SK-N-SH treated with all-trans-retinoic acid at 6 μM for 48 hours (cell line): Measurements from ENCODE around the gene MED27.

Experiments used
- ATAC-seq: fragments of 200-7000 bp; cut with Tn5 transposase; 3 replicates; pipeline ENCODE4 v1.9.1; 2020; ENCODE audit warnings: mild to moderate bottlenecking, moderate library complexity
- ARNTL ChIP-seq: fragments of 450-650 bp; formaldehyde crosslinking; IDR thresholded peaks from 2 replicates; pipeline ENCODE4 v1.5.0; 2020; ENCODE audit warnings: low read depth, mild to moderate bottlenecking, moderate library complexity, borderline replicate concordance
- BACH2 ChIP-seq: fragments of 250-450 bp; sonication (Bioruptor Pico); IDR thresholded peaks from 2 replicates; pipeline ENCODE4 v1.9.0; 2021; ENCODE audit warnings: mild to moderate bottlenecking, borderline replicate concordance
- CREB5 ChIP-seq: fragments of 250-450 bp; sonication (Bioruptor Pico); IDR thresholded peaks from 2 replicates; pipeline ENCODE4 v1.5.1; 2020; ENCODE audit warnings: low read depth, mild to moderate bottlenecking, moderate library complexity
- CSDC2 ChIP-seq: fragments of 250-450 bp; sonication (Bioruptor Pico); IDR thresholded peaks from 2 replicates; pipeline ENCODE4 v1.5.0; 2020; ENCODE audit warnings: mild to moderate bottlenecking, moderate library complexity
- ESRRG ChIP-seq: fragments of 250-450 bp; sonication (Bioruptor Pico); IDR thresholded peaks from 2 replicates; pipeline ENCODE4 v1.6.1; 2021; ENCODE audit warnings: mild to moderate bottlenecking
- ISL1 ChIP-seq: fragments of 250-450 bp; sonication (Bioruptor Pico); IDR thresholded peaks from 2 replicates; pipeline ENCODE4 v2.1.2; 2022; ENCODE audit warnings: mild to moderate bottlenecking, moderate library complexity
- OSR1 ChIP-seq: fragments of 250-450 bp; sonication (Bioruptor Pico); IDR thresholded peaks from 2 replicates; pipeline ENCODE4 v1.8.0; 2022; ENCODE audit warnings: moderate library complexity, mild to moderate bottlenecking, inconsistent platforms
- POU6F1 ChIP-seq: fragments of 250-450 bp; sonication (Bioruptor Pico); IDR thresholded peaks from 2 replicates; pipeline ENCODE4 v1.8.0; 2021; ENCODE audit warnings: low read depth, mild to moderate bottlenecking, moderate library complexity, borderline replicate concordance
- PPARA ChIP-seq: fragments of 250-450 bp; sonication (Bioruptor Pico); IDR thresholded peaks from 2 replicates; pipeline ENCODE4 v1.5.0; 2020; ENCODE audit warnings: mild to moderate bottlenecking, borderline replicate concordance
- SNAI2 ChIP-seq: fragments of 250-450 bp; sonication (Bioruptor Pico); IDR thresholded peaks from 2 replicates; pipeline ENCODE4 v1.5.0; 2020; ENCODE audit warnings: mild to moderate bottlenecking, moderate library complexity
- TCF4 ChIP-seq: fragments of 250-450 bp; sonication (Bioruptor Pico); IDR thresholded peaks from 2 replicates; pipeline ENCODE4 v1.8.0; 2021; ENCODE audit warnings: mild to moderate bottlenecking, moderate library complexity, borderline replicate concordance
- ZC3H10 ChIP-seq: fragments of 250-450 bp; sonication (Bioruptor Pico); IDR thresholded peaks from 2 replicates; pipeline ENCODE4 v1.5.1; 2021; ENCODE audit warnings: mild to moderate bottlenecking, moderate library complexity
- ZFP3 ChIP-seq: fragments of 250-450 bp; sonication (Bioruptor Pico); IDR thresholded peaks from 2 replicates; pipeline ENCODE4 v1.5.0; 2020; ENCODE audit warnings: mild to moderate bottlenecking, moderate library complexity
- ZFP30 ChIP-seq: fragments of 450-650 bp; formaldehyde crosslinking; IDR thresholded peaks from 2 replicates; pipeline ENCODE4 v1.5.0; 2022; ENCODE audit warnings: mild to moderate bottlenecking, moderate library complexity
- ZNF565 ChIP-seq: fragments of 450-650 bp; formaldehyde crosslinking; conservative IDR thresholded peaks from 2 replicates; pipeline ENCODE4 v1.5.0; 2020; ENCODE audit warnings: low read depth, mild to moderate bottlenecking, moderate library complexity
- TF ChIP-seq, protein P1 (sequence below): fragments of 250-450 bp; sonication (Bioruptor Pico); IDR thresholded peaks from 2 replicates; pipeline ENCODE4 v1.8.0; 2020; ENCODE audit warnings: mild to moderate bottlenecking, moderate library complexity, borderline replicate concordance
- TF ChIP-seq, protein P2 (sequence below): fragments of 250-450 bp; sonication (Bioruptor Pico); IDR thresholded peaks from 2 replicates; pipeline ENCODE4 v1.5.1; 2021; ENCODE audit warnings: mild to moderate bottlenecking, moderate library complexity
- TF ChIP-seq, protein P3 (sequence below): fragments of 250-450 bp; sonication (Bioruptor Pico); IDR thresholded peaks from 2 replicates; pipeline ENCODE4 v1.5.0; 2020; ENCODE audit warnings: mild to moderate bottlenecking, moderate library complexity

MED27 gene

DNA sequence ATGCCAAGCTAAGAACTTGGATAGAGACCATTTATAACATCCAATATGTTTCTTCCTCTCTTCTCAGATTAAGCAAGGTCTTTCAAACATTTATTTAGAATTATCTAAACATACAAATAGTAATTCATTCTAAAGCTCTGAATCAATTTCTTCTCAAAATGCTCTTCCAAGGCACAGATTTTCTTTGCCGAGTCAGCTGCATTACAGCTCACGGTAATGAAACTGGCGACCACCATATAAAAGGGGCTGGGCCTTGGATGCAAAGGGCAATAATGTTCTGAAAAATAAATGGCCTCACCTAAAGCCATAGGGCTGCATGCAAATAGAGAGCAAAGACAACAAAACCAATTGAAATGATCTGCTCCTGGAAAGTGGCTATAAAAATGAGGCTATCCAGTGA, 63.8 kb downstream of the MED27 start:
- ATAC-seq: no peak
- TF ChIP-seq CREB5 (CRISPR knock-in tag): no peak
- TF ChIP-seq ARNTL (CRISPR knock-in tag): no peak
- TF ChIP-seq ISL1 (CRISPR knock-in tag): no peak
- TF ChIP-seq, protein P1, sequence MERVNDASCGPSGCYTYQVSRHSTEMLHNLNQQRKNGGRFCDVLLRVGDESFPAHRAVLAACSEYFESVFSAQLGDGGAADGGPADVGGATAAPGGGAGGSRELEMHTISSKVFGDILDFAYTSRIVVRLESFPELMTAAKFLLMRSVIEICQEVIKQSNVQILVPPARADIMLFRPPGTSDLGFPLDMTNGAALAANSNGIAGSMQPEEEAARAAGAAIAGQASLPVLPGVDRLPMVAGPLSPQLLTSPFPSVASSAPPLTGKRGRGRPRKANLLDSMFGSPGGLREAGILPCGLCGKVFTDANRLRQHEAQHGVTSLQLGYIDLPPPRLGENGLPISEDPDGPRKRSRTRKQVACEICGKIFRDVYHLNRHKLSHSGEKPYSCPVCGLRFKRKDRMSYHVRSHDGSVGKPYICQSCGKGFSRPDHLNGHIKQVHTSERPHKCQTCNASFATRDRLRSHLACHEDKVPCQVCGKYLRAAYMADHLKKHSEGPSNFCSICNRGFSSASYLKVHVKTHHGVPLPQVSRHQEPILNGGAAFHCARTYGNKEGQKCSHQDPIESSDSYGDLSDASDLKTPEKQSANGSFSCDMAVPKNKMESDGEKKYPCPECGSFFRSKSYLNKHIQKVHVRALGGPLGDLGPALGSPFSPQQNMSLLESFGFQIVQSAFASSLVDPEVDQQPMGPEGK (CRISPR knock-in tag): no peak
- no peak for TF ChIP-seq CSDC2
- TF ChIP-seq, protein P2, sequence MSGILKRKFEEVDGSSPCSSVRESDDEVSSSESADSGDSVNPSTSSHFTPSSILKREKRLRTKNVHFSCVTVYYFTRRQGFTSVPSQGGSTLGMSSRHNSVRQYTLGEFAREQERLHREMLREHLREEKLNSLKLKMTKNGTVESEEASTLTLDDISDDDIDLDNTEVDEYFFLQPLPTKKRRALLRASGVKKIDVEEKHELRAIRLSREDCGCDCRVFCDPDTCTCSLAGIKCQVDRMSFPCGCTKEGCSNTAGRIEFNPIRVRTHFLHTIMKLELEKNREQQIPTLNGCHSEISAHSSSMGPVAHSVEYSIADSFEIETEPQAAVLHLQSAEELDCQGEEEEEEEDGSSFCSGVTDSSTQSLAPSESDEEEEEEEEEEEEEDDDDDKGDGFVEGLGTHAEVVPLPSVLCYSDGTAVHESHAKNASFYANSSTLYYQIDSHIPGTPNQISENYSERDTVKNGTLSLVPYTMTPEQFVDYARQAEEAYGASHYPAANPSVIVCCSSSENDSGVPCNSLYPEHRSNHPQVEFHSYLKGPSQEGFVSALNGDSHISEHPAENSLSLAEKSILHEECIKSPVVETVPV (CRISPR knock-in tag): no peak
- no peak for TF ChIP-seq ZNF565
- TF ChIP-seq OSR1 (CRISPR knock-in tag): no peak
- TF ChIP-seq SNAI2 (CRISPR knock-in tag): no peak
- TF ChIP-seq ZC3H10 (CRISPR knock-in tag): no peak
- no peak for TF ChIP-seq POU6F1 (CRISPR knock-in tag)
- TF ChIP-seq, all 23 proteins: peak for 0

- TF ChIP-seq ZC3H10 (CRISPR knock-in tag) (no peak), BACH2 (CRISPR knock-in tag) (no peak), ESRRG (CRISPR knock-in tag) (no peak), PPARA (no peak), POU6F1 (CRISPR knock-in tag) (no peak), CREB5 (CRISPR knock-in tag) (no peak), ZFP30 (CRISPR knock-in tag) (no peak), TCF4 (CRISPR knock-in tag) (no peak), ZFP3 (no peak), SNAI2 (CRISPR knock-in tag) (no peak)
- TF ChIP-seq, protein P3, sequence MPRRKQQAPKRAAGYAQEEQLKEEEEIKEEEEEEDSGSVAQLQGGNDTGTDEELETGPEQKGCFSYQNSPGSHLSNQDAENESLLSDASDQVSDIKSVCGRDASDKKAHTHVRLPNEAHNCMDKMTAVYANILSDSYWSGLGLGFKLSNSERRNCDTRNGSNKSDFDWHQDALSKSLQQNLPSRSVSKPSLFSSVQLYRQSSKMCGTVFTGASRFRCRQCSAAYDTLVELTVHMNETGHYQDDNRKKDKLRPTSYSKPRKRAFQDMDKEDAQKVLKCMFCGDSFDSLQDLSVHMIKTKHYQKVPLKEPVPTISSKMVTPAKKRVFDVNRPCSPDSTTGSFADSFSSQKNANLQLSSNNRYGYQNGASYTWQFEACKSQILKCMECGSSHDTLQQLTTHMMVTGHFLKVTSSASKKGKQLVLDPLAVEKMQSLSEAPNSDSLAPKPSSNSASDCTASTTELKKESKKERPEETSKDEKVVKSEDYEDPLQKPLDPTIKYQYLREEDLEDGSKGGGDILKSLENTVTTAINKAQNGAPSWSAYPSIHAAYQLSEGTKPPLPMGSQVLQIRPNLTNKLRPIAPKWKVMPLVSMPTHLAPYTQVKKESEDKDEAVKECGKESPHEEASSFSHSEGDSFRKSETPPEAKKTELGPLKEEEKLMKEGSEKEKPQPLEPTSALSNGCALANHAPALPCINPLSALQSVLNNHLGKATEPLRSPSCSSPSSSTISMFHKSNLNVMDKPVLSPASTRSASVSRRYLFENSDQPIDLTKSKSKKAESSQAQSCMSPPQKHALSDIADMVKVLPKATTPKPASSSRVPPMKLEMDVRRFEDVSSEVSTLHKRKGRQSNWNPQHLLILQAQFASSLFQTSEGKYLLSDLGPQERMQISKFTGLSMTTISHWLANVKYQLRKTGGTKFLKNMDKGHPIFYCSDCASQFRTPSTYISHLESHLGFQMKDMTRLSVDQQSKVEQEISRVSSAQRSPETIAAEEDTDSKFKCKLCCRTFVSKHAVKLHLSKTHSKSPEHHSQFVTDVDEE (CRISPR knock-in tag): no peak
- TF ChIP-seq, protein P1 (CRISPR knock-in tag): no peak
- TF ChIP-seq, protein P2 (CRISPR knock-in tag): no peak
- ATAC-seq: no peak
These were observed 65.4 kb downstream of the MED27 start for GRCh38 chr9:132014218-132014805.
